GM12878 (cell line): ENCODE results near the gene IRAK2. TPM values are rescaled to one million over a fixed set of nuclear protein-coding genes. Genes with fewer than 3 reads are reported as not detected.

Source experiments
- ATAC-seq: fragments of 200-7000 bp; cut with Tn5 transposase; 3 replicates; pipeline ENCODE4 v1.9.1; 2020; ENCODE audit warnings: mild to moderate bottlenecking, moderate library complexity
- BruUV-seq: library from RNA; stranded (reverse); fragments of 400-500 nt; replicated peaks from 2 replicates; lab custom pipeline; 2021; lab: Mats Ljungman, UMichigan
- CTCF ChIA-PET: fragments of 300-600 bp; sonication (Branson Sonifier 250); formaldehyde crosslinking; extraction: SDS; loops from one replicate; lab custom pipeline; 2021; ENCODE audit warnings: inconsistent platforms; lab: Yijun Ruan, JAX
- POLR2A ChIA-PET: fragments of 350-600 bp; formaldehyde crosslinking; extraction: SDS; loops from one replicate; lab custom pipeline; 2021; ENCODE audit warnings: inconsistent platforms; lab: Charles Lee
- RAD21 ChIA-PET: fragments of 300-600 bp; sonication (Branson Sonifier 250); formaldehyde crosslinking; loops from one replicate; lab custom pipeline; 2023; ENCODE audit warnings: antibody characterized with exemption; ENCODE audit not compliant: unreplicated experiment; lab: Charles Lee
- SMC1A ChIA-PET: fragments of 300-600 bp; sonication (Branson Sonifier 250); formaldehyde crosslinking; loops from one replicate; lab custom pipeline; 2023; ENCODE audit not compliant: unreplicated experiment, uncharacterized antibody; lab: Charles Lee
- DNase-seq: peaks from one replicate; pipeline ENCODE4 v3.0.0-alpha.2; 2011; ENCODE audit warnings: low read depth, low spot score
- FAIRE-seq: peaks from 3 replicates; lab custom pipeline; 2011; peaks lifted over from hg19 to GRCh38; lab: Jason Lieb, UNC
- H2AFZ ChIP-seq: 2 replicates; pipeline ENCODE4 v1.6.0; 2011; ENCODE audit warnings: low read depth, low read length, control low read depth; ENCODE audit not compliant: control insufficient read depth
- H3K27ac ChIP-seq: 2 replicates; pipeline ENCODE4 v1.5.1; 2011; ENCODE audit warnings: control low read depth; ENCODE audit not compliant: control insufficient read depth, insufficient read depth
- H3K27me3 ChIP-seq, 2 experiments: replicated peaks in 1 of 2; 2 replicates each; pipeline versions ENCODE4 v1.6.0 to v1.6.1; 2011; ENCODE audit warnings: low read length in 1 of 2; ENCODE audit not compliant: control insufficient read depth in 2 of 2, insufficient read depth in 2 of 2
- H3K36me3 ChIP-seq, 2 experiments: 2 replicates each; pipeline ENCODE4 v1.5.1; 2011; ENCODE audit warnings: low read length in 1 of 2; ENCODE audit not compliant: control insufficient read depth in 2 of 2, insufficient read depth in 2 of 2
- H3K4me1 ChIP-seq: 2 replicates; pipeline ENCODE4 v1.6.1; 2011; ENCODE audit warnings: mild to moderate bottlenecking, low read length, moderate library complexity, mixed read lengths; ENCODE audit not compliant: control insufficient read depth, insufficient read depth
- H3K4me2 ChIP-seq: 2 replicates; pipeline ENCODE4 v1.6.0; 2011; ENCODE audit warnings: control low read depth; ENCODE audit not compliant: control insufficient read depth, insufficient read depth
- H3K4me3 ChIP-seq: fragments of 200-600 bp; sonication (generic); 2 replicates; pipeline ENCODE4 v1.5.1; 2016
- H3K79me2 ChIP-seq: 2 replicates; pipeline ENCODE4 v1.6.0; 2011; ENCODE audit warnings: low read length; ENCODE audit not compliant: control insufficient read depth, insufficient read depth
- H3K9ac ChIP-seq: 2 replicates; pipeline ENCODE4 v1.8.0; 2011; ENCODE audit warnings: low read length, control low read depth, mixed read lengths; ENCODE audit not compliant: control insufficient read depth, insufficient read depth
- H3K9me3 ChIP-seq: replicated peaks from 3 replicates; pipeline ENCODE4 v1.5.1; 2011; ENCODE audit warnings: mild to moderate bottlenecking, low read length; ENCODE audit not compliant: control insufficient read depth, insufficient read depth
- H4K20me1 ChIP-seq: 2 replicates; pipeline ENCODE4 v1.6.0; 2011; ENCODE audit not compliant: control insufficient read depth, insufficient read depth
- CEBPZ ChIP-seq: fragments of 150-350 bp; IDR thresholded peaks from 2 replicates; pipeline ENCODE4 v1.6.1; 2016; ENCODE audit warnings: low read depth, low read length
- KDM1A ChIP-seq: fragments of 200-600 bp; sonication (generic); IDR thresholded peaks from 2 replicates; pipeline ENCODE4 v1.6.1; 2016; ENCODE audit warnings: borderline replicate concordance
- NFIC ChIP-seq: IDR thresholded peaks from 2 replicates; pipeline ENCODE4 v1.6.1; 2012; ENCODE audit warnings: low read depth, mild to moderate bottlenecking, inconsistent platforms, low read length, moderate library complexity
- NKRF ChIP-seq: fragments of 450-650 bp; conservative IDR thresholded peaks from 2 replicates; pipeline ENCODE4 v1.6.1; 2017; ENCODE audit warnings: mild to moderate bottlenecking, moderate library complexity
- RUNX3 ChIP-seq: IDR thresholded peaks from 2 replicates; pipeline ENCODE4 v1.6.1; 2012; ENCODE audit warnings: low read length, inconsistent platforms
- TCF7 ChIP-seq: IDR thresholded peaks from 2 replicates; pipeline ENCODE4 v1.6.1; 2014; ENCODE audit warnings: antibody characterized with exemption, borderline replicate concordance
- WGBS: methylation state at CpG from one replicate; pipeline ENCODE4 v1.1.6; 2016; ENCODE audit warnings: low lambda C conversion rate; ENCODE audit not compliant: insufficient replicate concordance, insufficient coverage; ENCODE audit errors: missing lambda C conversion rate; 5-methylcytosine and 5-hydroxymethylcytosine counted together
- in situ Hi-C: fragments of 300-500 bp; cut with MboI; formaldehyde crosslinking; loops from 9 replicates; pipeline ENCODE4 v1.14.3; 2018; ENCODE audit warnings: mixed read lengths
- intact Hi-C: fragments of 100-400 bp; cut with micrococcal nuclease; formaldehyde crosslinking; loops from one replicate; pipeline ENCODE4 v1.14.2; 2022; ENCODE audit not compliant: unreplicated experiment
- polyA plus RNA-seq, 11 experiments: library from polyadenylated mRNA; depleted of rRNA in 4 of 11; unstranded in 6 of 11; stranded (reverse) in 5 of 11; fragments of >200 nt; fragmentation: Nextera tagmentation in 4 of 11; fragmentation: Illumina TruSeq in 1 of 11; extraction: Ambion mirVana in 4 of 11; extraction: Trizol in 1 of 11; gene quantifications; 1 replicate in 1 of 11; 2 replicates in 10 of 11; pipeline versions ENCODE4 v1.2.1 to v1.2.3, GENCODE V29; 2011 to 2016; ENCODE audit warnings: inconsistent platforms in 2 of 11, missing spikeins in 2 of 11, low read depth in 1 of 11
- total RNA-seq, 4 experiments: library from RNA; depleted of rRNA in 3 of 4; stranded (reverse); fragments of >200 nt in 3 of 4; fragmentation: Illumina TruSeq in 1 of 4; extraction: Trizol in 1 of 4; gene quantifications; 2 replicates each; pipeline versions ENCODE4 v1.2.1 to v1.2.3, GENCODE V29; 2013 to 2021

The IRAK2 gene
- total and polyA plus RNA-seq, 10 of the 15 experiments (the other 5 are each of a cell fraction or from before 2014, with no cell fraction given), result 0.48 to 5.7 (median 4.5) TPM

GRCh38 chr3:10119376-10119775 is 45.3 kb upstream of the IRAK2 start (continued):
- TF ChIP-seq CEBPZ (no peak), NKRF (no peak), KDM1A (no peak), NFIC (no peak), TCF7 (no peak)

- ChIA-PET POLR2A (no interaction called here), RAD21 (no interaction called here)
- no peak overlapping the region for H3K27ac ChIP-seq
Observed at GRCh38 chr3:10121064-10121463, 43.7 kb upstream of the IRAK2 start.

More at GRCh38 chr3:10121064-10121463, 43.7 kb upstream of the IRAK2 start:
- ChIA-PET CTCF (no interaction called here), SMC1A (no interaction called here)
- TF ChIP-seq RUNX3, result no peak
- Histone ChIP-seq H3K27me3 (no peaks in the 10 kb centered on the region), H3K36me3 (peaks cover 1 to 18% of the 10 kb centered on the region in 2 experiments), H3K9ac (no peak overlapping the region), H3K79me2 (peaks cover 62% of the 10 kb centered on the region), H4K20me1 (no peaks in the 10 kb centered on the region; the same call in 1 of the 2 replicates), H2AFZ (no peak overlapping the region), H3K9me3 (no peaks in the 10 kb centered on the region), H3K4me2 (peak overlapping the region; percentile 25; the same call in 1 of the 2 replicates), H3K4me1 (peaks cover 3% of the 10 kb centered on the region; the same call in 1 of the 2 replicates), H3K4me3 (no peak overlapping the region)
- ATAC-seq (no peak), FAIRE-seq (no peak), DNase-seq (no peak)
- no TSS peak for BruUV-seq
- WGBS, result 98% methylated on average over 2 of the region's 2 CpGs
- intact Hi-C loops, result no loop called here
- in situ Hi-C loops, result no loop called here
